Measurements from ENCODE around the gene COQ7. TPM values are rescaled to one million over a fixed set of nuclear protein-coding genes. Genes with fewer than 3 reads are reported as not detected.

The COQ7 gene
- total RNA-seq, 1 experiment from 2014 or later, result 21.2 TPM

GRCh38 chr16:19127674-19128131, 60.3 kb downstream of the COQ7 start:
- Histone ChIP-seq H3K4me3 (no peak overlapping the region), H3K36me3 (peaks cover 11% of the 10 kb centered on the region; the same call in 1 of the 2 replicates), H3K27ac (no peak overlapping the region), H3K27me3 (replicated peaks) (no peaks in the 10 kb centered on the region), H3K9me3 (replicated peaks) (no peaks in the 10 kb centered on the region), H3K4me1 (replicated peaks) (peaks cover 50% of the 10 kb centered on the region)
- DNase-seq (ENCODE audit: low read depth in 1 of 2, low spot score in 2 of 2), result no peak

GRCh38 chr16:19128454-19129200, 61.2 kb downstream of the COQ7 start:
- Histone ChIP-seq H3K4me3 (no peak overlapping the region), H3K27me3 (replicated peaks) (no peaks in the 10 kb centered on the region), H3K36me3 (peaks cover 10% of the 10 kb centered on the region; the same call in 1 of the 2 replicates), H3K27ac (no peak overlapping the region), H3K9me3 (replicated peaks) (no peaks in the 10 kb centered on the region), H3K4me1 (replicated peaks) (peaks cover 49% of the 10 kb centered on the region)
- DNase-seq (ENCODE audit: low read depth in 1 of 2, low spot score in 2 of 2), result no peak

Other genes with a start within 250 kb of the COQ7 start
- 18.0 and 29.6 TPM in 2 replicates for gene SMG1, start 141.2 kb upstream of the COQ7 start, total RNA-seq (2014; rRNA removed; shearing (Covaris generic))
- gene TMC7, start 83.7 kb upstream of the COQ7 start, total RNA-seq (2014; rRNA removed; shearing (Covaris generic)), result 0.22 and 0.84 TPM in 2 replicates
- gene ITPRIPL2, start 46.4 kb downstream of the COQ7 start, total RNA-seq (2014; rRNA removed; shearing (Covaris generic)), result 30.5 and 34.0 TPM in 2 replicates
- 0.29 and 0.88 TPM in 2 replicates for gene SYT17, start 100.6 kb downstream of the COQ7 start, total RNA-seq (2014; rRNA removed; shearing (Covaris generic))
- not detected in 2 replicates for gene CLEC19A, start 218.1 kb downstream of the COQ7 start, total RNA-seq (2014; rRNA removed; shearing (Covaris generic))

Measured in SJSA1 (cell line).